Stimulated activated CD8-positive, alpha-beta memory T cell treated with anti-CD3 and anti-CD28 coated beads, Interleukin-15, amount 100 ng/mL, for 24 hours (primary cell): ENCODE measurements around the gene NTN1.

Experiments used
- DNase-seq: peaks from one replicate; pipeline ENCODE4 v3.0.0-alpha.2; 2020; ENCODE audit warnings: low read depth

Gene NTN1

GRCh38 chr17:9232591-9233270 is 211.4 kb downstream of the NTN1 start:
- no peak for DNase-seq

GRCh38 chr17:9233271-9233599 is 211.9 kb downstream of the NTN1 start:
- DNase-seq, result no peak

GRCh38 chr17:9233761-9234160 is 212.5 kb downstream of the NTN1 start:
- DNase-seq, result no peak

GRCh38 chr17:9234389-9234945 is 213.2 kb downstream of the NTN1 start:
- DNase-seq, result no peak

GRCh38 chr17:9235346-9235745 is 214.0 kb downstream of the NTN1 start:
- no peak for DNase-seq

GRCh38 chr17:9236286-9237052 is 215.2 kb downstream of the NTN1 start:
- no peak for DNase-seq

GRCh38 chr17:9237053-9237410 is 215.7 kb downstream of the NTN1 start:
- DNase-seq, result no peak

GRCh38 chr17:9237661-9238301 is 216.5 kb downstream of the NTN1 start:
- no peak for DNase-seq

GRCh38 chr17:9238340-9239245 is 217.3 kb downstream of the NTN1 start:
- DNase-seq, result no peak

GRCh38 chr17:9239246-9239792 is 218.0 kb downstream of the NTN1 start:
- DNase-seq, result no peak

GRCh38 chr17:9239793-9240658 is 218.7 kb downstream of the NTN1 start:
- peak; percentile 33 for DNase-seq

- DNase-seq, result no peak
Observed at GRCh38 chr17:9240659-9241370, 219.5 kb downstream of the NTN1 start.

GRCh38 chr17:9241371-9241712 is 220.0 kb downstream of the NTN1 start:
- DNase-seq, result no peak

GRCh38 chr17:9241774-9242496 is 220.6 kb downstream of the NTN1 start:
- no peak for DNase-seq

- no peak for DNase-seq
Observed at GRCh38 chr17:9242497-9242881, 221.2 kb downstream of the NTN1 start.

GRCh38 chr17:9242983-9243382 is 221.7 kb downstream of the NTN1 start:
- DNase-seq, result no peak

GRCh38 chr17:9244066-9245052 is 223.0 kb downstream of the NTN1 start:
- no peak for DNase-seq

GRCh38 chr17:9247401-9247938 is 226.2 kb downstream of the NTN1 start:
- DNase-seq, result no peak
